ENCODE results near the gene ZNF425. TPM values are rescaled to one million over a fixed set of nuclear protein-coding genes. Genes with fewer than 3 reads are reported as not detected.

The ZNF425 gene
- total and polyA plus RNA-seq, 2 experiments from 2014 or later = 4.3 to 5.0 TPM

- H3K27ac Mint-ChIP-seq = no peak overlapping the region
- Histone ChIP-seq H3K27me3 (ENCODE audit: insufficient read depth) (no peaks in the 10 kb centered on the region), H3K36me3 (ENCODE audit: insufficient read depth) (peaks cover 73% of the 10 kb centered on the region), H3F3A (replicated peaks; ENCODE audit: low read depth) (peaks cover 27% of the 10 kb centered on the region; the same call in 1 of the 2 replicates), H3K4me2 (no peak overlapping the region), H3K79me2 (replicated peaks; ENCODE audit: insufficient read depth) (peaks cover 99% of the 10 kb centered on the region), H2AFZ (no peak overlapping the region), H4K20me1 (replicated peaks; ENCODE audit: insufficient read depth) (peaks cover 77% of the 10 kb centered on the region), H3K4me1 (ENCODE audit: insufficient read depth) (no peaks in the 10 kb centered on the region; the same call in 1 of the 2 replicates), H3K9me2 (ENCODE audit: insufficient read depth) (no peaks in the 10 kb centered on the region), H3K27ac (ENCODE audit: low read depth) (peak overlapping the region; percentile 69; the same call in 1 of the 2 replicates), H3K4me3 (no peak overlapping the region)
- H3K4me1 Mint-ChIP-seq = peaks cover 6% of the 10 kb centered on the region
- H3K9me3 Mint-ChIP-seq = peaks cover 5% of the 10 kb centered on the region; the same call in 2 of the 3 replicates
- ATAC-seq = no peak
- H3K27me3 Mint-ChIP-seq (ENCODE audit: insufficient read depth, low read depth, poor library complexity) = peaks cover 7% of the 10 kb centered on the region
- peaks cover 93% of the 10 kb centered on the region for H3K36me3 Mint-ChIP-seq (ENCODE audit: low read depth)
- no peak for DNase-seq (ENCODE audit: low spot score)
- TF ChIP-seq POLR2AphosphoS5 (IDR thresholded peaks at IDR 0.05; ENCODE audit: low read depth) = no peak
- no peak for TF ChIP-seq NANOG (IDR thresholded peaks at IDR 0.05; ENCODE audit: borderline replicate concordance)
- no peak for TF ChIP-seq STAT1 (IDR thresholded peaks at IDR 0.05; ENCODE audit: unreplicated experiment)
- H3K4me3 Mint-ChIP-seq = no peak overlapping the region
These were observed 30.8 kb upstream of the ZNF425 start for GRCh38 chr7:149156898-149157297.

GRCh38 chr7:149154056-149154455 is 27.9 kb upstream of the ZNF425 start:
- Mint-ChIP-seq H3K9me3 (peaks cover 5% of the 10 kb centered on the region; the same call in 2 of the 3 replicates), H3K4me3 (no peak overlapping the region), H3K27ac (no peak overlapping the region), H3K4me1 (peaks cover 23% of the 10 kb centered on the region), H3K36me3 (ENCODE audit: low read depth) (peaks cover 85% of the 10 kb centered on the region), H3K27me3 (ENCODE audit: insufficient read depth, low read depth, poor library complexity) (peaks cover 7% of the 10 kb centered on the region)
- H3K4me1 ChIP-seq (ENCODE audit: insufficient read depth) = peaks cover 17% of the 10 kb centered on the region
- no peaks in the 10 kb centered on the region for H3K9me2 ChIP-seq (ENCODE audit: insufficient read depth)
- no peak overlapping the region for H3K4me2 ChIP-seq
- H4K20me1 ChIP-seq (replicated peaks; ENCODE audit: insufficient read depth) = peaks cover 74% of the 10 kb centered on the region
- H3F3A ChIP-seq (replicated peaks; ENCODE audit: low read depth) = peaks cover 24% of the 10 kb centered on the region
- DNase-seq (ENCODE audit: low spot score) (no peak), ATAC-seq (no peak)
- H3K36me3 ChIP-seq (ENCODE audit: insufficient read depth) = peaks cover 60% of the 10 kb centered on the region
- no peak overlapping the region for H3K27ac ChIP-seq (ENCODE audit: low read depth)
- no peak overlapping the region for H2AFZ ChIP-seq
- H3K27me3 ChIP-seq (ENCODE audit: insufficient read depth) = no peaks in the 10 kb centered on the region
- peaks cover 99% of the 10 kb centered on the region for H3K79me2 ChIP-seq (replicated peaks; ENCODE audit: insufficient read depth)
- H3K4me3 ChIP-seq = no peak overlapping the region
- TF ChIP-seq EZH2 (IDR thresholded peaks at IDR 0.05; ENCODE audit: low read depth, unreplicated experiment) = no peak
- TF ChIP-seq POLR2AphosphoS5 (IDR thresholded peaks at IDR 0.05; ENCODE audit: low read depth) = no peak
- no peak for TF ChIP-seq JUNB (IDR thresholded peaks at IDR 0.05; ENCODE audit: unreplicated experiment)
- TF ChIP-seq ZNF114 (CRISPR knock-in tag; IDR thresholded peaks at IDR 0.05) = no peak
- TF ChIP-seq, protein P1, sequence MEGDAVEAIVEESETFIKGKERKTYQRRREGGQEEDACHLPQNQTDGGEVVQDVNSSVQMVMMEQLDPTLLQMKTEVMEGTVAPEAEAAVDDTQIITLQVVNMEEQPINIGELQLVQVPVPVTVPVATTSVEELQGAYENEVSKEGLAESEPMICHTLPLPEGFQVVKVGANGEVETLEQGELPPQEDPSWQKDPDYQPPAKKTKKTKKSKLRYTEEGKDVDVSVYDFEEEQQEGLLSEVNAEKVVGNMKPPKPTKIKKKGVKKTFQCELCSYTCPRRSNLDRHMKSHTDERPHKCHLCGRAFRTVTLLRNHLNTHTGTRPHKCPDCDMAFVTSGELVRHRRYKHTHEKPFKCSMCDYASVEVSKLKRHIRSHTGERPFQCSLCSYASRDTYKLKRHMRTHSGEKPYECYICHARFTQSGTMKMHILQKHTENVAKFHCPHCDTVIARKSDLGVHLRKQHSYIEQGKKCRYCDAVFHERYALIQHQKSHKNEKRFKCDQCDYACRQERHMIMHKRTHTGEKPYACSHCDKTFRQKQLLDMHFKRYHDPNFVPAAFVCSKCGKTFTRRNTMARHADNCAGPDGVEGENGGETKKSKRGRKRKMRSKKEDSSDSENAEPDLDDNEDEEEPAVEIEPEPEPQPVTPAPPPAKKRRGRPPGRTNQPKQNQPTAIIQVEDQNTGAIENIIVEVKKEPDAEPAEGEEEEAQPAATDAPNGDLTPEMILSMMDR (conservative IDR thresholded peaks at IDR 0.05; ENCODE audit: low read depth in 2 of 2) = no peak
- no peak for TF ChIP-seq ZNF331 (CRISPR knock-in tag; IDR thresholded peaks at IDR 0.05; ENCODE audit: low read depth)
- TF ChIP-seq REST (IDR thresholded peaks at IDR 0.05; ENCODE audit: unreplicated experiment) = no peak

Data from GM23338 (cell line).